Adipose tissue (tissue), 3 donors: ENCODE results near the gene C18orf63. TPM values are rescaled to one million over a fixed set of nuclear protein-coding genes. Genes with fewer than 3 reads are reported as not detected.

ENCODE experiments used
- H3K27ac ChIP-seq: one replicate; pipeline ENCODE4 v1.5.1; 2013; ENCODE audit warnings: low read depth, low read length
- WGBS, 3 donors: extraction: QIAGEN DNeasy Blood & Tissue Kit; methylation state at CpG; one replicate each; pipeline ENCODE4 v1.1.7; 2013; 5-methylcytosine and 5-hydroxymethylcytosine counted together
- polyA plus RNA-seq, 3 donors: library from polyadenylated mRNA; stranded (reverse); fragments of 200-250 nt; gene quantifications; one replicate each; pipeline ENCODE4 v1.2.3, GENCODE V29; 2013
- donor health status: healthy with polysubstance abuse.
- donor health status: Bipolar disorder and iron deficiency.
- donor health status: healthy.

The C18orf63 gene
- polyA plus RNA-seq, 3 donors: 0.01 TPM; not detected in 2

DNA sequence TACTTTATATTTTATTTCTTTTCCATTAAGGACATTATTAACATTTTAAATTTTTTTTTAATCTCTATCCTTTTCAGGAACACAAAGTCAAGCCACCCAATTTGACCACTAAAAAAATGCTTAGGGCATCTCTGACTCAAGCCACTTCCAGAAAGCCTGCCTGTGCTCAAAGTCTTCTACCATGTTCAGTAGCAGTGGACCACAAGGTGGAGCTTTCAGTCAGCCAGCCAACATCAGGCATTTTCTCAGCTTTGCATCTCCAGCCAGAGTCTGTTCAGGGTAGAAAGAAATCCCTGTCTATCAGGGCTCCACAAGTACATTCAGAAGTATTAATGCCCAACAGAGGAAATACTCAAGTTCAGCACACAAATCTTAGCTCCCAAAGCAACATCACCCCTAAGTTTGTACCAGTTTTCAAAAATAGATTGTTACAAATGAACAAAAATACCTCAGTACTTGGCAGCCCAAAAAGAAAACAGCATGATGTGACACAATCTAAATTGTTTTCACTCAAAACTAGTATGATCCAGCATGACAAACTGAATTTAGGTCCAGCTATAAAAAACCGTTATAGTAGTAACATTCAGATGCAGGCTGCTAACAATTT, 37.6 kb downstream of the C18orf63 start:
- WGBS, 3 donors: 70 to 89% (median 70%) methylated on average over 1 of the region's 1 CpG

DNA sequence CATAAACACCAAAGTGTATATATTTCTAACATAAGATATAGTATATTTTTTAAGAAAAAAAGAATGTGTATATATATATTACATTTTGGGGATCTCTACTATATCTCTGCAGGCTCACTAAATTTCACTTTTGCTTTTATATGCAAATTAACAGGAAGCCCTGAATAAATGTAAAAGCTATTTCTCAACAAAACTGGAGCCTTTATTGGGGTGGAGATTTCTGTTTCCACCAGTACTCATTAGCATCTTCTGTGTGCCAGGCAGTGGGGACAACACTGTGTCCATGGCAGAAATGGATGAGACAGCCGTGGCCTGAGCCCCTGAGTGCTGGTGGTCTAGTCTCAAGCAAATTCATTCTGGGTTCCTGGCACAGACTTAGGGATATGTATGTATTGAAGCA, 41.3 kb downstream of the C18orf63 start:
- no peak overlapping the region for H3K27ac ChIP-seq
- 83 to 86% (median 84%) methylated on average over 1 of the region's 1 CpG for WGBS, 3 donors

More for the DNA sequence above, 37.6 kb downstream of the C18orf63 start:
- no peak overlapping the region for H3K27ac ChIP-seq

DNA sequence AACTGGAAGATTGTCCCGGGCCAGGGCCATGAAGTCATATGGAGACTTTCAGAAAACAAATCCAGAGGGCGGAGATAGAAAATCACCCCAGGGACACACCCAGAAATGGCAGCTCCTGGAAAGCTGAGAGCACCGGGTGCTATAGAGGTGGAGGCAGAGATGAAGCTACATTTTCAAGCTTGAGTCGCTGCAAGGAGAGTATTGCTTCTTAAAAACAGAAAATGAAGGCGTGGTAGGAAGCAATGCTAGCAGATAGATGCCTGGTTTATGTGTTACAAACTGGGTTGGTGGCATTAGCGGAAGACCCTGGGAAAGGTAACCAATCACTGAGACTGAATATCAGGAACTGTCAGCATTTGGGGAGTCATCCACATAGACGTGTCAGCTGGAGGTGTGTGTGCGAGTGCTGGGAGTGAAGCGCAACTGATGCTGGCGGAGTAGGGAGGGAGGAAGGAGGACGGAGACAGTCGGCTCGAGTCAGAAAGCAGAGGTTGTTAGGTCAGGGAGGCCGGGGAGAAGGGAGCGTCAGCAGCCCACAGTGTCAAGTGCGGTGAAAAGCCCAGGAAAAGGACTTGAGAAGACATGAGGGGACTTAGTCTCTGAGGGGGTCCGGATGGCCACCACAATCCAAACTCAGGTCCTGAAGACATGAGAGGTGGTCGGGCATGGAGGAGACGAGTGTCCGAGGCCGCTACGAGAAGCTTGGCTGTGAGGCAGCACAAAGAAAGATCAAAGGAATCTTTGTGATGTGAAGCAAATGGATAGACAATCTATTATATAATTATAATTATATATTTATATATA, 45.4 kb downstream of the C18orf63 start:
- WGBS, 3 donors: 89 to 94% (median 89%) methylated on average over 22 of the region's 22 CpGs
- no peak overlapping the region for H3K27ac ChIP-seq

DNA sequence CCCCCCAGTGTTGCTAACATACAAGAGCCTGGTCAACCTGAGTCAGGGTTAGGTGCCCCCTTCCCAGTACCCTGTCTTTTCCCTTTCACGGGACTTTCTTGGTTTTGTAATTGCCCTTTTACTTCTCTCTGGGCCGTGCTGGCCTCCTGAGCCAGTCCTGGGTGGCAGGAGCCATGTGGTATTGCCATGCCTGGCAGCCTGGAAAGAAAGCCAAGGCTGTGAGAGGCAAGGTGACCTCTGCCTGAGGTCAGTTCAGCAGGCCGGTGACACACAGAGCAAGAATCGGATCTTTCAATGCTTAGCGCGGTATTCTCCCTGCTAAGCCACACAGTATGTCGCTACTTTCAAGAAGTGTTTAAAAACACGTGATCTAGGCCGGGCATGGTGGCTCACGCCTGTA, 52.3 kb downstream of the C18orf63 start:
- WGBS, 3 donors: 92 to 97% (median 93%) methylated on average over 10 of the region's 10 CpGs
- no peak overlapping the region for H3K27ac ChIP-seq

DNA sequence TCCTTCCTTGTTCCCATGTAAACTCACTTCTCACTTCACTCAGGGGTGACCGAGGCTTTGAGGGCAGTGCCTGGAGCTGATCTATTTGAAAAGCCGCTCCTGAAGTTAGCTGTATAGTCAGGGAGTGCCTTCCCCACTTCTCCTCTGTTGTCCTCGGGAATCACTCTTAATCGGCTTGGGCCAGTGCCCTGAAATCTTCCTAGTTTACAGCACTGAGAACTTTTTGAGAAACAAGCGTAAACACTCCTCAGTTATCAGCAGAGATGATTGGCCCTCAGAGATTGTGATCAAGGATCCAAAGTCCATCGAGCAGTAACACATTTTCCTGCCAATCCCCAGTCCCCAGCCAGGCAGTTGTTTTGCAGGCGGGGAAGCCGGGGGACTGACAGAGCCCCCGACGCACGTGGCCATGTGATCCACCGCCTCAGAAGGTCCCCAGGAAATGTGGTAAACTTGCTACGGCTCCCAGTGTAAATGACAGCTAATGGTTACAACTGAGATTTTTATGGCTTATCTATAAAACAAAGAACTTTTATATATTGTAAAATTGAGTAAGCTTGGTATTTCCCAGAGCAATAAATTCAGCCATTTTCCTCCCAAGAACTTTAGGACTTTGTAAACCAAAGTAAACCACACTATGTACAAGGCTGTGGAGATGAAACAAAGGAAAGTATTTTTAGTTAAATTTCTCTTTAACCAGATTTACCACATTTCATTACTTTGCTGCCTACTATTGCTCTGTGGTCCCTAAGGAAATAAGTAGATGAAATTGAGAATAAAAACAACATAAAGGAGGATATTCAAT, 53.5 kb downstream of the C18orf63 start:
- no peak overlapping the region for H3K27ac ChIP-seq
- WGBS, 3 donors: 10 to 52% (median 36%) methylated on average over 13 of the region's 13 CpGs

DNA sequence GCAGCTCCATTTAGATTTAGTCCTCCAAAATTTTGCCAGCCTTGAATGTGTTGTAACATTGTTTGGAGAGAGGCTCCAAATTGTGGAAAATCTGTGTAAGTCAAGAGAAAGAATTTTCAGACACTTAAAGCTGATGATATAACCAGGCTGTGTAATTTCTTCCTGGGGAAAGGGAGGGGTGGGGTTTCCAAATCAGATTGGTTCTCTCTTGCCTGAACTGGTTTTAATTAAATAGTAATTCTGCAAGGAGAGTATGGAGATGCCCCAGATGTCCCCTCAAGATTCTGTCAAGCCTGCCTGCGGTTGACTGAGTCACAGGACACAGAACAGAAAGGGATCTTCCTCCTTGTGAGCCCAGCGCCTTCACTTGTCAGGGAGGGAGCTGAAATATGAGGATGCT, 54.5 kb downstream of the C18orf63 start:
- WGBS, 3 donors: 74 to 95% (median 79%) methylated on average over 2 of the region's 2 CpGs

DNA sequence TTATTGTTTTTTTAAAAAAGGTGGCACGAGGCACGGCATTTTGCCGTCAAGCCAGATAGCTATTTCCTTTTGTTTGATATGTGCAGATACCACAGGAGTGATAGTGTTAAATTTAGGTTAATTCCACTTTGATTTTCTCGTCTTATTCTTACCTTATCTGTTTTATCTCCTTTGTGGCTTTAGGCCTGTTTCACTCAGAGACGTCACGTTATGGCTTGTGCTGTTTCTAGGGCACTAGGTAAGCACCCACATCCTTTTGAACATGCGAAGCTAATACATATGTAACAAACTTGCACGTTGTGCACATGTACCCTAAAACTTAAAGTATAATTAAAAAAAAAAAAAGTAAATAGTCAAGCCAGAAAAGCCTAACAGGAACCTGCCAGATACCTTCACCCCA, 57.8 kb downstream of the C18orf63 start:
- H3K27ac ChIP-seq: no peak overlapping the region
- WGBS, 3 donors: 74 to 80% (median 79%) methylated on average over 8 of the region's 8 CpGs

More for the DNA sequence above, 54.5 kb downstream of the C18orf63 start:
- no peak overlapping the region for H3K27ac ChIP-seq

DNA sequence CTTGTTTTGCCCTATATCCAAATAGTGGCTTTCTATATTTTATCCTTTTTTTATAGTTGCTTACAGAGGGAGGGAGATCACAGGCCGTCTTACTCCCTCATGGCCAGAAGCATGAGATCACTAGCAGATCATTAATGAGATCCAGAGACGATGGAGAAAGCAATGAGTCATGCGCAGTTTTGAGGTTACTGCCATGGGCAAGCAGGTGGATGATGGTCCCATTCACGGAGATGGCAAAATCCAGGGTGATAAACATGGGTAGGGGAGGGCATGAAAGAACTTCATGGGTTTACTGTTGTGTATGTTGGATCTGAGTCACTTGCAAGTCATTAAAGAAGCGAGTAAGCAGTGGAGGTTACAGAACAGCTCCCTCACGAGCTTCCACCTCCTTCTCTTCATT, 60.4 kb downstream of the C18orf63 start:
- no peak overlapping the region for H3K27ac ChIP-seq
- WGBS, 3 donors: 74 to 80% (median 78%) methylated on average over 6 of the region's 6 CpGs

DNA sequence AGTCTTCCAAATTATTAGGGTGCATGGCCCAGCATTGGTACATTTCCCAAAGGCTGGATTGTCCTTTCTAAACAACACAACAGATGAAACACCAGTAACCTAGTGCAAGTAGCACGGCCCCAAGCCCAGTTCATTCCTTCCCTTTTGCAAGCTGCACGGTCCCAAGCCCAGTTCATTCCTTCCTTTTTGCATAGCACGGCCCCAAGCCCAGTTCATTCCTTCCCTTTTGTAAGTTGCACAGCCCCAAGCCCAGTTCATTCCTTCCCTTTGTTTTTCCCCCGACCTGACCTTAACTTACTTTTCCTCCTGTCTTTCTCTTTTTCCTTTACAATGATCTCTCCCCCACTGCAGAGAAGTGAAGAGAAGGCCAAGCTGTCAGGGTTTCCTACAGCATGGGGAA, 60.9 kb downstream of the C18orf63 start:
- 77 to 82% (median 78%) methylated on average over 4 of the region's 4 CpGs for WGBS, 3 donors
- no peak overlapping the region for H3K27ac ChIP-seq

DNA sequence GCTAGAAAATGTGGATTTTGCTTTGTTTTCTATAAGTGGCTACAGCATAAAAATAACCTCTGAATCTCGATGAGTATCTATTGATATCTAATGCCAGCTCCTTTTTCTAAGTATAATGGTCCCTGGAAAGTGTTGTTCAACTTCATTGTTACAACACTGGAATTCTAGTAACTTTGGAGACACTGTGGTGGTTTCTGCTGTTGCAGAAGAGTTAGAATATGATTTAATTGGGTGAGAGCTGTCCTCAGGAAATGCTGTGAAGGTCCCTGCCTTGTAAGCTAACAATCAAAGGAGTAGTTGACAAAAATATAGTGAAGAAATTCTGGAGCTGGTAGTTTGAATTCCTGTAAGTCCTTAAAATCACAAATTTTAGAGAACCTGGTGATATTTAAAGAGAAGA, 62.1 kb downstream of the C18orf63 start:
- WGBS, 3 donors: 82 to 87% (median 82%) methylated on average over 1 of the region's 1 CpG
- no peak overlapping the region for H3K27ac ChIP-seq

DNA sequence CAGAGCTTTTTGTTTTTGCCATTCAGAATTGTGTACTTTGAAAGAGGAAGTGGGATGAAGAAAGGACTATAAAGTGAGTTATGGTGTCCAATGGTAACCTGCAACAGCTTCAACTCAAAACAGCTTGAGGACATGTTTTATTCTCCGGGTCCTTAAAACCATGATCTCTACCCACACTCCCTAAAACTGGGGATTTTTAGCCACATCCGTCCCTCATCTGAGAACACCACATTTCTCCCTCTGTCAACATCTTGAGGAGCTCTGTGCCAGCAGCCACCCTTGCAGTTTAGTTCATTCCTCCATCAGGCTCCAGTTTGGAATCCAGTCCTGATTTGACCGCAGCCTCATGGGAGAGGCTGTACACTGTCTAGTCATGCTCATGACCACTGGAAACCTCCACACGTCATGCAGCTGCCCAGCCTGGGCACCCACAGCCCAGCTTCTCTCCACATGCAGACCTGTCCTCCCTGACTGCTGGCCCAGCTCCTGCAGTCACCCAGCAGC, 62.6 kb downstream of the C18orf63 start:
- WGBS, 3 donors: 59 to 89% (median 67%) methylated on average over 4 of the region's 4 CpGs
- no peak overlapping the region for H3K27ac ChIP-seq

DNA sequence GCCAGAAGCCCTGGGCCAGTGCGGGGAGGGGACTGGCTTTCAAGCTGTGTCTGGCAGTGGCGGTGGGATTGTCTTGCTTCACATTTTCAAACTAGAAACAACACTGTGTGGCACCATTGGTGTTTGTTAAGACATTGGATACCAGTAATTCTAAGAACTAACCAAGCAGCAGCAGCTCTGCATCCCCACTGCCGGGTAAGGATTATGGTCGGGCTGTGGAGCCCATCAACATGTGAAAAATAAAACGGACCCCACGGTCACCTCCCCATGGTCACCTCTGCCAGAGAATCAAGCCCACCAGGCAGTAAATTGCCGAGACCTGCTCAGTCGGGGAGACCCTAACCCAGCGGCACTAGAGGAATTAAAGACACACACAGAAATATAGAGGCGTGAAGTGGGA, 65.3 kb downstream of the C18orf63 start:
- H3K27ac ChIP-seq: no peak overlapping the region
- WGBS, 3 donors: 95 to 97% (median 96%) methylated on average over 10 of the region's 10 CpGs

DNA sequence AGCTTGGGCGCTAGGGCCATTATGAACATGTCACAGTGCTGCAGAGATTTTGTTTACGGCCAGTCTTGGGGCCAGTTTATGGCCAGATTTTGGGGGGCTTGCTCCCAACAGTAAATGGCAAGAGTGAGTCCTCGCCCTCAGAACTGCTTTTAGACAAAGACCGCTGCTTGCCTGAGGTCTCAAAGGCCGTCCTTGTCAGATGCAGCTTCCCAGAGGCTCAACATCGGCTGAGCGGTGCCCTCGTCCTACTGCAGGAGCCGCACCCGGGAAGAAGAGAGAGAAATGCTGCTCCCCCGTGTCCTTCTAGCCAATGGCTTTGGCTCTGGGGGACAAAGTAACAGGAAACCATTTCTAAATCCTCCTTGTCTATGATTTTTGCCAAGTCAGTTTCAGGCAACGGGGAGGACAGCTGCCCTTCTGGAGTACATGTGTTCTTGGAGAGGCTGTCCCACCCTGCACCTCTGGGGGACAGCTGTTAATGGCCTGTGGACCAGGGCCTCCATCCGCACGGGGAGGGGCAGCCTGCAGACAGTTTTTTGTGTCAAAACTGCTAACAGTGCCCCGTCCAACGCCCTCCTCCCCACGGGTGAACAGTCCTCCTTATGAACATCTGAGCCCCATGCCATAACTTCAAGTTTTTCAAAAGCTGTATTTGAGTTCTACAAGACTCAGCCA, 66.1 kb downstream of the C18orf63 start:
- 87 to 88% (median 87%) methylated on average over 17 of the region's 17 CpGs for WGBS, 3 donors
- H3K27ac ChIP-seq: no peak overlapping the region

DNA sequence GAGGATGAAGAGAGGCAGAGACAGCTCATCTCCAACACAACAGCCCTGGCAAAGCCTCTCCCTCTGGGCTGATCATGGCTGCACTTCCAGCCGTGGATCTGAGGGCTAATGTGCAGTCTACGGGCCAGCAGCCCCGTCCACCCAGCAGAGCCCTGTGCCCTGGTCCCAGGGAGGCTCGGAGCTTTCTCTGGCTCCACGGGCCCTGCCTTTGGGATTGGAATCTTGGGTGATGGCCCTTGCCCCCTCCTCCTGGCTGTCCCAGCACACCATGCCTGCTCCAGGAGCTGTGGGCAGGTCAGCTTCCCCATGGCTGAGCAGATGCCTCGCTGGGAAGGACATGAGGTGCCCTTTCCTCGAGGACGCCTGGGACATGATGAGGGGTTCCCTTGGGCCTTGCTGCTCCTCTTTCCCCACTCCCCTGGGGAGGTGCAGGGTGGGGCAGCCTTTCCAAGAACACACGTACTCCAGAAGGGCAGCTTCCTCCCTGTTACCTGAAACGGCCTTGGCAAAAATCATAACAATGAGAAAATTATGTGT, 66.9 kb downstream of the C18orf63 start:
- no peak overlapping the region for H3K27ac ChIP-seq
- WGBS, 3 donors: 81 to 89% (median 88%) methylated on average over 10 of the region's 10 CpGs

DNA sequence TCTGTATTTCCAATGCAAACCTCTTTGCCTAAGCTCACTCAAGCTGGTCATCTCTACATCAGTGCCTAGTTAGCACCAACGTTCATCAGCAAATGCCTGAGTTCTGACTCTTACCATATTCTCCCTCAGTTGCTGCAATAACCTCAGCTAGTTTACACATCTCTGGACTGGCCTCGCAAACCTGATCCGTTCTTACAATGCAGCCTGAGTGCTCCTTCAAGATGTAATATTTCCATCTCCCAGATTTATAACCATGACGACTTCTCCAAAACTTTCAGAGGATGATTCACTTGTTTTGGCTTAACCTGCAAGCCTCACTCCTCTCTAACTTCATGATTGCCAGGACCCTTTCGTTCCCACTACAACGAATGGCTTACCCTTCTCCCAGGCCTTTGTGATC, 71.7 kb downstream of the C18orf63 start:
- 59 to 77% (median 63%) methylated on average over 6 of the region's 6 CpGs for WGBS, 3 donors
- no peak overlapping the region for H3K27ac ChIP-seq

DNA sequence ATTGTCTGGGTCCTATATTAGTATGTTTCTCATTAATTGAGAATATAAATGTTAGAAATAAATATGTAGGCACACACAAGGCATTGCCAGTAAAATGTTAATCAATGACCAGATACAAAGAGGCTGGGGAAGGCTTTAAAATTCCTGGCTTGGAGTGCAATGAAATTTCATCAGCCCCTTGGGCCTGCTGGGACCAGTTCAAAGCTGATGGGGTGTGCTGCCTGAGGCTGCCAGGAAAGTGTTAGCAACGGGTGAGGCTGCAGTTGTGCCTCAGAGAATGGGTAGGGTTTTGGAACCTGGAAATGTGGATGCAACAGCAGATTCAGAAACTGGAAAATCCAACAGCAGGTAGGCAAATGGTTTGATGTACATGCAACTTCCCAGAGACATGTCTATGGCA, 72.6 kb downstream of the C18orf63 start:
- WGBS, 3 donors: 35 to 60% (median 52%) methylated on average over 1 of the region's 1 CpG

DNA sequence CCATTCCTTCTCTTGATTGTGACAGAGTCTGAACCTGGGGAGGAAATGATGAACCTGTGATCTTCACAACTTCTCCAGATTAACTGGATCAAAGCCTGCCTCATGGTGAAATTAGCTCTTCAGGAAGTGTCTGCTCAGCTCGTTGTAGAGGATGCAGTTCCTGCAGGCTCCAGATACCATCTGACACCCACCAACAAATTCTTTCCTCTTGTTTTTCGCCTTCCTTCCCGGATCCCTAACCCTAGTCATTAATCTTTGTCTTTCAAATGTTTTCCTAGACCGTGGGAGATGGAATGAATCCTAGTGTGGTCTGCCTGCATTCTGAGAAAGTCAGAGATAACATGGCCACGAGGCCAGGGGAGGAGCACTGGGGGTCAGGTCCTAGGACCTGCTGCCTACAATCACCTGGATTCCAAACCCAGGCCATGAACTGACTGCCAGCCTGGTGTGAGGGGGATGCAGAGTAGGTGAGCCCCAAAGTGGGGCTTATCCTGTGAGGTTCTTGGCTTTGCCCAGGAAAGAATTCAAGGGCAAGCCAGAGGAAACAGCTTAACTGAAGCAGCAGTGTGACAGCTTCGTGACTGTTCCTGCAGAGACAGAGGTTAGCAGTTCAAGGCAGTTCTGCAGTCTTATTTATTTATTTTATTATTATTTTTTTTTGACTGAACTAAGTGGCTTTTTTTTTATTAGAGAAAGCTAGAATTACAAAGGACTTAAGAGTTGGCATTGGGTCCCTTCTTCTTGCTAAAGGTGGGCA, 73.7 kb downstream of the C18orf63 start:
- H3K27ac ChIP-seq: no peak overlapping the region
- WGBS, 3 donors: 32 to 57% (median 44%) methylated on average over 6 of the region's 6 CpGs

More for the DNA sequence above, 72.6 kb downstream of the C18orf63 start:
- no peak overlapping the region for H3K27ac ChIP-seq

DNA sequence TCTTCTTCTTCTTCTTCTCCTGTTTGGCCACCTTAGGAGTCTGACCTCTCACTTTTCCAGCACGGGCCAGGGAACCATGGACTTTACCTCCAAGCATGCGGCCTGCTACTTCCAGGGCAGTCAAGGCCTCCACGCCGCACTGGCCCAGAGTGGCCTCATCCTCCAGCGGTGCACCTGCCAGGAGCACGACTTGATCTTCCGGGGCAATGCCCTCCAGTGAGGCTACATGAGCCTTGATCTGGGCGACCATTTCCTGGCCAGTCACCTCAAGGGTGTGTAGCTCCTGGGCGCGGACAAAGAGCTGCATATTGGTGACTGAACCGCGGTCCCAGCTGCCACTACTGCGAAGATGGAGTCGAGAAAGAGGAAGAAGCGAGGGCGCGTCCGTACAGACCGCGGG, 74.4 kb downstream of the C18orf63 start:
- 95 to 96% (median 95%) methylated on average over 20 of the region's 20 CpGs for WGBS, 3 donors
- no peak overlapping the region for H3K27ac ChIP-seq
